Karpas-422 (cell line): ENCODE data around the gene CFAP221. TPM values are rescaled to one million over a fixed set of nuclear protein-coding genes. Genes with fewer than 3 reads are reported as not detected.
A peak's percentile ranks its signal among the peaks of the same experiment; 100 is the strongest.

ENCODE experiments used
- DNase-seq: peaks from one replicate; pipeline ENCODE4 v3.0.0-alpha.2; 2015
- H2AFZ ChIP-seq: fragments of 200-600 bp; sonication (generic); 2 replicates; pipeline ENCODE4 v1.6.1; 2014; ENCODE audit warnings: antibody characterized with exemption, low read length, mixed read lengths
- H3K27ac ChIP-seq: fragments of 200-600 bp; sonication (generic); 2 replicates; pipeline ENCODE4 v1.5.1; 2014; ENCODE audit warnings: mild to moderate bottlenecking, low read length, moderate library complexity
- H3K27me3 ChIP-seq: fragments of 200-600 bp; sonication (generic); 2 replicates; pipeline ENCODE4 v1.6.1; 2014; ENCODE audit warnings: low read length, mixed read lengths
- H3K36me3 ChIP-seq: fragments of 200-600 bp; sonication (generic); 2 replicates; pipeline ENCODE4 v1.6.1; 2014; ENCODE audit warnings: low read length, mixed read lengths; ENCODE audit not compliant: insufficient read depth
- H3K4me1 ChIP-seq: fragments of 200-600 bp; sonication (generic); 2 replicates; pipeline ENCODE4 v1.6.1; 2014; ENCODE audit warnings: mild to moderate bottlenecking, low read length, mixed read lengths
- H3K4me2 ChIP-seq: fragments of 200-600 bp; sonication (generic); 2 replicates; pipeline ENCODE4 v1.6.1; 2014; ENCODE audit warnings: low read length, low read depth, mild to moderate bottlenecking; ENCODE audit not compliant: poor library complexity, severe bottlenecking
- H3K4me3 ChIP-seq: fragments of 200-600 bp; sonication (generic); 2 replicates; pipeline ENCODE4 v1.5.1; 2014; ENCODE audit warnings: mild to moderate bottlenecking, antibody characterized with exemption, low read length, mixed read lengths
- H3K79me2 ChIP-seq: fragments of 200-600 bp; sonication (generic); 2 replicates; pipeline ENCODE4 v1.6.1; 2014; ENCODE audit warnings: mild to moderate bottlenecking, low read length, mixed read lengths
- H3K9ac ChIP-seq: fragments of 200-600 bp; sonication (generic); 2 replicates; pipeline ENCODE4 v1.6.0; 2014; ENCODE audit warnings: low read length
- H3K9me2 ChIP-seq: fragments of 200-600 bp; sonication (generic), shearing (Covaris generic); replicated peaks from 2 replicates; pipeline ENCODE4 v1.6.0; 2014; ENCODE audit warnings: mild to moderate bottlenecking, low read length, moderate library complexity; ENCODE audit not compliant: insufficient read depth
- H3K9me3 ChIP-seq: fragments of 300-700, 200-600 bp; sonication (generic); 2 replicates; pipeline ENCODE4 v1.6.1; 2014; ENCODE audit warnings: low read length, mixed read lengths
- H4K20me1 ChIP-seq: fragments of 200-600 bp; sonication (generic); 2 replicates; pipeline ENCODE4 v1.6.1; 2014; ENCODE audit warnings: mild to moderate bottlenecking, antibody characterized with exemption, low read length, low read depth; ENCODE audit not compliant: insufficient read depth
- total RNA-seq: library from RNA; depleted of rRNA; stranded (reverse); fragments of >200 nt; shearing (Covaris generic); gene quantifications from 2 replicates; pipeline ENCODE4 v1.2.3, GENCODE V29; 2014; ENCODE audit warnings: low replicate concordance

Gene CFAP221
- total RNA-seq, 1 experiment from 2014 or later = not detected

DNA sequence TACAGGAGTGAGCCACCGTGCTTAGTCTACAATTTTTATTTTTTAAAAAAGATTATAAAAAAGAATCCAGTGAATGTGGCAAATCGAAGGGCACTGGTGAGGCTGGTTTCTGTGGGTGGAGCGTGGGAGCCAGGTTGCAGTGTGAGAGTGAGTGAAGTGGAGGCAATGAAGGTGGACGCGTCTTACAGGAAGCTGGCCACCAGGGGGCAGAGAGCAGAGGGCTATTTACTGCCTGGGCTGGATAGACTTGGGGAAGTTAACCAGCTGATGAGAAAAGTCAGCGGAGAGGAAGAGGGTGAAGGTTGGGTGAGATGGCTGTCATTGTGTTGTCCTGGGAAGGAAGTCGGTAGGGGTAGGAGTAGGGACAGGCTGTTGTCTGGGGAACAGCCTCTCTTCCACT lies 26.8 kb upstream of the CFAP221 start:
- no peak overlapping the region for H2AFZ ChIP-seq
- H3K79me2 ChIP-seq = no peaks in the 10 kb centered on the region
- H3K27ac ChIP-seq = no peak overlapping the region
- no peaks in the 10 kb centered on the region for H4K20me1 ChIP-seq
- H3K4me3 ChIP-seq = no peak overlapping the region
- no peaks in the 10 kb centered on the region for H3K9me2 ChIP-seq
- no peaks in the 10 kb centered on the region for H3K27me3 ChIP-seq
- H3K9ac ChIP-seq = no peak overlapping the region
- DNase-seq = peak; percentile 84
- no peaks in the 10 kb centered on the region for H3K4me1 ChIP-seq
- no peaks in the 10 kb centered on the region for H3K36me3 ChIP-seq
- no peak overlapping the region for H3K4me2 ChIP-seq
- no peaks in the 10 kb centered on the region for H3K9me3 ChIP-seq

DNA sequence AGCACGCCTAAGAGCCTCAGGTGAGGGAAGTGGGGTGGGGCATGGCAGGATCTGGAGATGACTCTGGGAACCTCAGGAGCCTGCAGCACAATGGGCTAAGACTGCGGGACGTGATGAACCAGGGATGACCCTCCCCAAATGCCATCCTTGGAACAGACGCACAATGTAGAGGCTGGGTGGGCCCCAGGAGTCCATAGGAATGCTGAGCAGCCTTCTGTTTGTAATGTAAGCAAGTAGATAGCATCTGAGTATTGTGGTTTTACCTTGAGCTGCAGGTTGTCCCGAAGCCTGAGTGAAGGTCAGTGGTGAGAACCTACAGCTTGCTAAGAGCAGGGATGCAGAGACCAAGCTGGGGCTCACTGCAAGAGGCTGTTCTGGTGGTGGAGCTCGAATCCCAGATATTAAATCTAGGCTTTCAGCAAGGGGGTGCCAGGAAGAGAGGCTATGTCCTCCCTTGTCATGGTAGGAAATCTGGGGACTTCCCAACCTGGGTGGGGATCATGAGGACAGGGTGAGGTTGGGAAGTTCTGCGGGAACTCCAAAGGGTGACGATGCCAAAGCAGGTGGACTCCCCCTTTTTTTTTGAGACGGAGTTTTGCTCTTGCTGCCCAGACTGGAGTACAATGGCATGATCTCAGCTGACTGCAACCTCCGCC lies 25.7 kb upstream of the CFAP221 start:
- Histone ChIP-seq H3K27me3 (no peaks in the 10 kb centered on the region), H3K4me1 (no peaks in the 10 kb centered on the region), H3K9ac (no peak overlapping the region), H3K79me2 (no peaks in the 10 kb centered on the region), H3K4me3 (no peak overlapping the region), H3K27ac (no peak overlapping the region), H3K4me2 (no peak overlapping the region), H4K20me1 (no peaks in the 10 kb centered on the region), H3K9me2 (no peaks in the 10 kb centered on the region), H2AFZ (no peak overlapping the region), H3K9me3 (no peaks in the 10 kb centered on the region), H3K36me3 (no peaks in the 10 kb centered on the region)
- DNase-seq = no peak

DNA sequence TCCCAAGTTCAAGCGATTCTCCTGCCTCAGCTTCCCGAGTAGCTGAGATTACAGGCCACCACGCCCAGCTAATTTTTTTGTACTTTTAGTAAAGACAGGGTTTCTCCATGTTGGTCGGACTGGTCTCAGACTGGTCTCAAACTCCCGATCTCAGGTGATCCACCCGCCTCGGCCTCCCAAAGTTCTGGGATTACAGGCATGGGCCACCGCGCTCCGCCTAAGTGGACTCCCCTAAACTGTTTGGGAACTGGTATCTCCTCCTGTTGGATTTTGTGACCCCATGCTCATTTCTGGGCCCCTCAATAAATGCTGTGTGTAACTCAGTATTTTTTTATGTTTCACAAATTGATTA lies 25.2 kb upstream of the CFAP221 start:
- H2AFZ ChIP-seq = no peak overlapping the region
- H3K9me3 ChIP-seq = no peaks in the 10 kb centered on the region
- no peaks in the 10 kb centered on the region for H3K79me2 ChIP-seq
- H4K20me1 ChIP-seq = no peaks in the 10 kb centered on the region
- no peak for DNase-seq
- H3K4me1 ChIP-seq = no peaks in the 10 kb centered on the region
- H3K9me2 ChIP-seq = no peaks in the 10 kb centered on the region
- H3K36me3 ChIP-seq = no peaks in the 10 kb centered on the region
- no peak overlapping the region for H3K4me2 ChIP-seq
- H3K9ac ChIP-seq = no peak overlapping the region
- no peak overlapping the region for H3K4me3 ChIP-seq
- H3K27ac ChIP-seq = no peak overlapping the region
- H3K27me3 ChIP-seq = no peaks in the 10 kb centered on the region

DNA sequence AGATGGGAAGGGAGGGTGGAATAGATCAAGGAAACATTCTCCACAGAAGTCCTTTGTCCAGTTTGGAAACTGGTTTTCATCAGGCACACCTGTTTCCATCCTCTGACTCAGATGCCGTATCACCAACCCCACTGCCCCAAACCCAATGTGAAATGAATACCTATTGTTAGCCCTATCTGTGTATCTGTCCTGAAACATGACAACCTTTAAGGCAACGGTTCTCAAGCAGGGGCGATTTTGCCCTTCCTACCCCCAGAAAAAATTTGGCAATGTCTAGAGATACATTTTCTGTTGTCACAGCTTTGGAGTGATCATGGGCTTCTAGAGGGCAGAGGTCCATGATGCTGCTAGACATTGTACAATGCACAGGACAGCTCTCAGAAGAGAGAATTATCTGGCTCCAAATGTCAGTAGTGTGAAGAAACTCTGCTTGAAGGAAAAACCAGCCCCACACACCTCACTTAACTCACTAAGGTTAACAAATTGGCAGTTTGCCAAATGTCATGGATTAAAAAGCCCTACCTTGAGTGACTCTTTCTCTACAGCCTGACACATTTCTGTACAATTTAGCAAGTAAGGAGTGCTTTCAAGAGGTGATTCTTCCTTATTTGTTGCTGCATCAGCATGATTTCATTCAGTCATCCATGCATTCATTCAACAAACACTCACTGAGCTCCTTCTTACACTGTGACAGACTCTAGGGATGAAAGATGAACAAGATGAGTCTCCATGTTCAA lies 23.4 kb upstream of the CFAP221 start:
- H3K4me3 ChIP-seq = no peak overlapping the region
- H3K27ac ChIP-seq = no peak overlapping the region
- no peak overlapping the region for H3K9ac ChIP-seq
- no peaks in the 10 kb centered on the region for H3K4me1 ChIP-seq
- H3K4me2 ChIP-seq = no peak overlapping the region
- no peak overlapping the region for H2AFZ ChIP-seq
- no peak for DNase-seq
- H4K20me1 ChIP-seq = no peaks in the 10 kb centered on the region
- H3K9me3 ChIP-seq = no peaks in the 10 kb centered on the region
- no peaks in the 10 kb centered on the region for H3K79me2 ChIP-seq
- H3K9me2 ChIP-seq = no peaks in the 10 kb centered on the region
- H3K36me3 ChIP-seq = no peaks in the 10 kb centered on the region
- no peaks in the 10 kb centered on the region for H3K27me3 ChIP-seq

DNA sequence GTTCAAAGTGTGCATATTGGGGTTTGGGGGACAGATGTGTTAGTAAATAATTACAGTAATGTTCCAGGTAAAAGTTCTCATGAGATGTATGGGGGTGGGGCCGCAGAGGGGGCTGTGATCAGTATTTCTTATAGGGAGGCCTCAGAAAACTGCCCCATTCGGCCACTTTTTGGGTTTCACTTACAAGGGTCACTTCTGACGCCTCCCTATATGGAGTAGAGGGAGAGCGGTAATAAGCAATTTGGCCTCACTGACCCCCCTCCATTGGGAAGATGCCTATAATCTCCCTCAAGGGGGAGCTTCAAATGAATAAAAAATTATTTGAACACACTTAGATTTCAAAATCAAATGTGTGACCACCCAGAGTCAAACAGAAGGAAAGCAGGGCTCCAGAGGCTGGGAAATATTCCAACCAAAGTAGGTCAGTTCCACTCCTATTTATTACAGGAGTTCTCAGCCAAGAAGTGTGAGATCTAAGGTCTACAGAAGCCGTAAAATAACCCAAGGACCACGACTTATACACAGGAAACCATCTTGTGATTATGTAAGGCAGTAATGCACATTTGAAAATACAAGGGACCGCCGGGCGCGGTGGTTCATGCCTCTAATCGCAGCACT lies 22.7 kb upstream of the CFAP221 start:
- Histone ChIP-seq H3K27ac (no peak overlapping the region), H3K27me3 (no peaks in the 10 kb centered on the region), H3K36me3 (no peaks in the 10 kb centered on the region), H3K9ac (no peak overlapping the region), H3K4me2 (no peak overlapping the region), H3K9me3 (no peaks in the 10 kb centered on the region), H3K79me2 (no peaks in the 10 kb centered on the region), H3K4me3 (no peak overlapping the region), H3K9me2 (no peaks in the 10 kb centered on the region), H4K20me1 (no peaks in the 10 kb centered on the region), H2AFZ (no peak overlapping the region), H3K4me1 (no peaks in the 10 kb centered on the region)
- DNase-seq = no peak

DNA sequence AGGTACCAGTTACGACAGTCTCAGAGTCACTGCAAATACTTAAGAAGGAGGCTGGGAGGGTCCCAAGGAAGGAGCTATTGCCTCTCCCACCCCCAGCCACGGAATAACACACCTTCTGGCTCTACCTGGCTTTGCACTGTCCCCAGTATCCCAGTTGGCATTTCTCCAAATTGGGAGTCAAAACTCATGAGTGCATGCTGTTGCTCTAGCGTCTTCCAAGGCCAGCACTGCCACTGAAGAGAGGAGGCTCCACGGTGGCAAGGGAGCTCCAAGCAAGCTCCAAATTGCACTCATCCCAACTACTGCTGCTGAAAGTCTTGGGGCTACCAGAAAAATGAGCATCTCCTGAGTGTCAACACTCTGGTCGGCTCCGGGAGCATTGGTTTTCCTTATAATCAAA lies 21.6 kb upstream of the CFAP221 start:
- H3K9ac ChIP-seq = no peak overlapping the region
- H3K79me2 ChIP-seq = no peaks in the 10 kb centered on the region
- no peaks in the 10 kb centered on the region for H3K27me3 ChIP-seq
- H3K9me2 ChIP-seq = no peaks in the 10 kb centered on the region
- no peak overlapping the region for H3K27ac ChIP-seq
- no peak overlapping the region for H3K4me3 ChIP-seq
- H3K4me1 ChIP-seq = no peaks in the 10 kb centered on the region
- H3K4me2 ChIP-seq = no peak overlapping the region
- no peaks in the 10 kb centered on the region for H3K36me3 ChIP-seq
- DNase-seq = peak; percentile 9
- no peaks in the 10 kb centered on the region for H4K20me1 ChIP-seq
- H3K9me3 ChIP-seq = no peaks in the 10 kb centered on the region
- H2AFZ ChIP-seq = no peak overlapping the region

DNA sequence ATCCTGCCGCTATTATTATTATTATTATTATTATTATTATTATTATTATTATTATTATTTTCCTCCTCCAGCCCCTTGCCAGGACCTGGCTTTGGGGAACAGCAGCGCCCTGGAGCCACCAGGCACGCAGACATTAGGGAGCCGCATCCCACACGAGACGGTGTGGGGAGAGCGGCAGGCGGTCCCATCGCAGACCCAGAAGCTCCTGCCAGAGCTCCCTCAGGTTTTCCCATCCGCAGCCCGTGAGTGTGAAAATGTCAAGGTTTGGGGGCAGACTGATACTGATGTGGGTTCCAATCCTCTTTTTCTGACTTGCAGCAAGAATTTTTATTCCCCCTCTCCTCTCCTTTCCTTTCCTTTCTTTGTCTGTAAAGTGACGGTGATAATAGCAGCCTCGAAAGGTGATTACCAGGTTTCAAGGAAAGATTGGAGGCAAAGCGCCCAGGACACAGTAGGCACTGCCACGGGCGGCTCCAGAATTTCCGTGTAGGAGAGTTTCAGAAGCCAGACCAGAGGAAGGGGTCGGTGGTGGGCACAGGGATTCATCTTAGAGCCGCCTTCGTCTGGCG lies 20.8 kb upstream of the CFAP221 start:
- H3K27ac ChIP-seq = no peak overlapping the region
- H3K9me3 ChIP-seq = no peaks in the 10 kb centered on the region
- peak; percentile 6 for DNase-seq
- H3K4me3 ChIP-seq = no peak overlapping the region
- no peaks in the 10 kb centered on the region for H3K36me3 ChIP-seq
- H3K9ac ChIP-seq = no peak overlapping the region
- H3K4me2 ChIP-seq = no peak overlapping the region
- H4K20me1 ChIP-seq = no peaks in the 10 kb centered on the region
- H3K9me2 ChIP-seq = no peaks in the 10 kb centered on the region
- H3K79me2 ChIP-seq = no peaks in the 10 kb centered on the region
- H3K4me1 ChIP-seq = no peaks in the 10 kb centered on the region
- no peaks in the 10 kb centered on the region for H3K27me3 ChIP-seq
- no peak overlapping the region for H2AFZ ChIP-seq

DNA sequence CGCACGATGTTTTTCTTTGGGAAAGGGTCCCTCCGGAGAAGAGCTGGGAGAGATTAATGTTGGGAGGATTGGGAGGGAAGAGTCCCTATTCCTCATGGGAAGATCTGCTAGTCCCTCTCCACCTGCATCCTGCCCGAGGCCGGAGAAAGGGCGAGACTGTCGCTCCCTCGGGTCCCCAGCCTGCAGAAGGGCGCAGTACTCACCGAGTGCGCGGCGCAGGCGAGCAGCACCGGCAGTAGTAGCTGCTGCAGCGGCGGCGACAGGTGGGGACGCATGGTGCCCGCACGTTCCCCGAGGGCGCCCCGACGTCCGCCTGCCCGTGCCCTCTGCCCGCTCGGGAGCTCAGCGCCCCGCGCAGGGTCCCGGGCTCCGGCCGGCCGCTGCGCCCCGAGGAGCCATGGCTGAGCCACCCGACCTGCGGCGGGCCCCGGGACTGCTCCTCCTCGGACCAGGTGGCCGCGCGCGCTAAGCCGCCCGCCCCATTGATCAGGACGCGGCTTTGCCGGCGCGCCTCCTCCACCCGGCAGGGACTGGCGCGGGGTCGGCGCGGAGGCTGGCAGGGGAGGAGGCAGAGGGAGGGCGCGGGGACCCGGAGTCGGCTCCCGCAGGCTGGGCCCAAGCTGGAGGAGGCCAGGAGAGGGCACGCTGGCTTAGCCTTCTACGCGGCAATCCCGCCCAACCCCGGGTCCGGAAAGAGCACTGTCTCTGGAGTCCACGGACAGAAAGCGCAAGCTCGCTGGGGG lies 20.1 kb upstream of the CFAP221 start, which contains the start of gene SCTR:
Gene SCTR, minus strand, starts transcription at position 532 of the 743 bp plus-strand sequence. Its CDS starts 257 bp downstream, at position 275.
- Histone ChIP-seq H4K20me1 (no peaks in the 10 kb centered on the region), H3K4me2 (no peak within 1 kb of the TSS), H3K27ac (no peak within 1 kb of the TSS), H3K79me2 (no peaks in the 10 kb centered on the region), H3K9ac (no peak within 1 kb of the TSS), H3K27me3 (no peaks in the 10 kb centered on the region), H3K9me3 (no peaks in the 10 kb centered on the region), H3K36me3 (no peaks in the 10 kb centered on the region), H3K4me1 (no peaks in the 10 kb centered on the region), H3K9me2 (no peaks in the 10 kb centered on the region), H2AFZ (no peak within 1 kb of the TSS), H3K4me3 (no peak within 1 kb of the TSS)
- no peak for DNase-seq
